Astrocyte of the spinal cord (primary cell): ENCODE data around the gene ST8SIA5.

ENCODE experiments used
- DNase-seq: peaks from one replicate; pipeline ENCODE4 v3.0.0; 2011; ENCODE audit warnings: low read depth, low spot score
- H3K4me3 ChIP-seq: 2 replicates; pipeline ENCODE4 v1.5.1; 2011; ENCODE audit warnings: low read depth, mild to moderate bottlenecking, low read length, moderate library complexity
- in situ Hi-C: cut with HindIII; loops from 2 replicates; pipeline ENCODE4 v1.10.0; 2017; ENCODE audit warnings: low sequenced_read_pairs
- TF ChIP-seq, protein P1 (sequence below): IDR thresholded peaks from 2 replicates; pipeline ENCODE4 v1.5.1; 2012; ENCODE audit warnings: low read depth, mild to moderate bottlenecking, low read length, inconsistent platforms

The ST8SIA5 gene

DNA sequence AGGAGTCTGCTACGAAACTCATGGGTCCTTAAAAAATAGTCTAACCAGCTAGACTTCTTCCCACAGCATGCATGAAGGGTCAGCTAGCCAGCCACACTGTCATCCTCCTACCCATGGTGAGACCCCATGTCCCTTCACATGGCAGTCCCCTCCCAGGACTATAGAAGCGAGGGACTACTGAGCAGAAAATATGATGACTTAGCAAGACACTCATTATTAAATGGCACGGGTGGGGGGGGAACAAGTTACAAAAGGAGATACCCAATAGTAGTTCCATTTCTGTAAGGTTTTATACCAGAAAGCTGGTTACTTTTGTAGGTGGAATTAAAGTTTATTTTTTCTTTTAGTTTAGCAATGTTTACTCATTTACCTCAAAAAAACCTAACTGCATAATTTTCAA is 31.5 kb downstream of the ST8SIA5 start:
- TF ChIP-seq, protein P1, sequence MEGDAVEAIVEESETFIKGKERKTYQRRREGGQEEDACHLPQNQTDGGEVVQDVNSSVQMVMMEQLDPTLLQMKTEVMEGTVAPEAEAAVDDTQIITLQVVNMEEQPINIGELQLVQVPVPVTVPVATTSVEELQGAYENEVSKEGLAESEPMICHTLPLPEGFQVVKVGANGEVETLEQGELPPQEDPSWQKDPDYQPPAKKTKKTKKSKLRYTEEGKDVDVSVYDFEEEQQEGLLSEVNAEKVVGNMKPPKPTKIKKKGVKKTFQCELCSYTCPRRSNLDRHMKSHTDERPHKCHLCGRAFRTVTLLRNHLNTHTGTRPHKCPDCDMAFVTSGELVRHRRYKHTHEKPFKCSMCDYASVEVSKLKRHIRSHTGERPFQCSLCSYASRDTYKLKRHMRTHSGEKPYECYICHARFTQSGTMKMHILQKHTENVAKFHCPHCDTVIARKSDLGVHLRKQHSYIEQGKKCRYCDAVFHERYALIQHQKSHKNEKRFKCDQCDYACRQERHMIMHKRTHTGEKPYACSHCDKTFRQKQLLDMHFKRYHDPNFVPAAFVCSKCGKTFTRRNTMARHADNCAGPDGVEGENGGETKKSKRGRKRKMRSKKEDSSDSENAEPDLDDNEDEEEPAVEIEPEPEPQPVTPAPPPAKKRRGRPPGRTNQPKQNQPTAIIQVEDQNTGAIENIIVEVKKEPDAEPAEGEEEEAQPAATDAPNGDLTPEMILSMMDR, result no peak
- DNase-seq, result no peak
- in situ Hi-C loops, result no loop called here
- H3K4me3 ChIP-seq, result no peak overlapping the region

DNA sequence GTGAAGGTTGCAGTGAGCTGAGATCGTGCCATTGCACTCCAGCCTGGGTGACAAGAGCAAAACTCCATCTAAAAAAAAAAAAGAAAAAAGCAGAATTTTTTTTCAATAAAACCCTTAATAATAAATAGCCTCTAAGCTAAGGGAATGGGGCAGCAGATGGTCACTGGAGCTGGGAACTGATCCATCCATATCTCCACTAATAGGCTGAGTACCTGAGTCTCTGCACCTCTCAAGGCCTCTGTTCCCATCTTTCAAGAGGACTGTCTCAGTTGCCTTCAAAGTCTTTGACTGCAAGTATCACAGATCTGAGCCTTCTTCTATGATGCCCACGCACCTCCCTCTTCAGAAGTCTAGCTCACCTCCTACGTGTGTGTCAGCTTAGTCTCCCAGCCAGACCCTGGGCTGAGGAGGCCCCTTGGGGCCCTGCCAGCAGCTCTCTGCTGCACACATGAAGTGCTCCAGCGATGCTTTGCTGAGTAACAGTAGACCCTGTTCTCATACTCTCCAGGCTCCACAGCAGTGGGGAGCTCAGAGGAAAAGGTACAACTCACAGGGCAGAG is 32.9 kb downstream of the ST8SIA5 start:
- H3K4me3 ChIP-seq, result no peak overlapping the region
- TF ChIP-seq, protein P1, result no peak
- no peak for DNase-seq
- in situ Hi-C loops, result no loop called here

DNA sequence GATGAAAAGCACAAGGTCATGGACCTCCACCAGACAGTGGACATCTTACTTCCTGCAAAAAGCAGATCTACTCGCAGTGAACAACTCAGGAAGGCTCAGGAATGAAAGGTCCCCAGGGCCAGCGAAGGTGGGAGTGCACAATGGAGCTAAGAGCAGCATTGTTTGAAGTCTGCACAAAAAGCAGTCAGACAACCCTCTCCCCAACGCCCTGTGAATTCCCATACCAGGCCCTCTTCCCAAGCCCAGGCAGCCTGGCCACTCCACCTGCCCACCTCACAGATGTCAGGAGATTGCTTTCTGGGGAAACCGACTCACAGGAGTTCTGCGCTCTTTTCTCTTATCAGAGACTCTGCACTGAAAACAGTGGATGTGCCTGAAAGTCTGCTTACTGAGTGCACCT is 34.8 kb downstream of the ST8SIA5 start:
- in situ Hi-C loops, result no loop called here
- DNase-seq, result no peak
- TF ChIP-seq, protein P1, result no peak
- no peak overlapping the region for H3K4me3 ChIP-seq

DNA sequence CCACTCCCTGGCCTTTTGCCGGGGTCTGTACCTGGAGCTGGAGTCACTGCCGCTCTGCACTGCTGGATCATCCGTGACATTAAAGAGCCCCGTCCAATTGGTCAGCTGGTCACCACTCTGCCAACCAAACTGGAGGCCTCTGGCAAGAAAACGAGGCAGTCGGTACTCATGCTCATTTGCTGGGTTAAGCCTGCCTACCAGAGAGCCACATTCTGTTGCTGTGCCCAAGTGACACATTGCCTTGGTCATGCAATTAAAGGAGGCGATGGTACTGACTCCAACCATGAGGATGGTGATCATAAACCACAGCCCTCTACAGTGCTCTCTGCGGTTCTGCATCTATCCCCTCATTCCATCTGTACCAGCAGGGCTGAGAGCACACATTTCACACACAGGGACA is 35.5 kb downstream of the ST8SIA5 start:
- H3K4me3 ChIP-seq, result no peak overlapping the region
- in situ Hi-C loops, result no loop called here
- no peak for DNase-seq
- TF ChIP-seq, protein P1, result no peak

DNA sequence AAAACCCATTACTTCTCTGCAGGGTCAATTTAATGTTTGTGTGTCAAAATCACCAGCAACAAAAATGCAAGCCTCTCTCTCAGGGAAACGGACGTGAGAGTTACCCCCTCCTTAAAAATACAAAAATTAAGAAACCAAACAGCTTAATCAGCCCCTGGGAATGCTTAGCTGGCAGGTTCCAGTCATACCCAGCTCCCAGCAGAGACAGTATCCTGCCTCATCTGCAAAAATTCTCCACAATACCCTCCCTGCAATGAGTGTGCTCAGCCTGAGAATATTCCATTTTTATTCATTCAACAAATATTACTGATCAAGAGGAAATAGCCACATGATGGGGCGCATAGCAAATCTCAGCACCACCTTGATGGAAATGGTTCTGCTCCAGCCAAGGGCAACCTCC is 36.3 kb downstream of the ST8SIA5 start:
- H3K4me3 ChIP-seq, result no peak overlapping the region
- TF ChIP-seq, protein P1, result no peak
- no peak for DNase-seq
- in situ Hi-C loops, result no loop called here

DNA sequence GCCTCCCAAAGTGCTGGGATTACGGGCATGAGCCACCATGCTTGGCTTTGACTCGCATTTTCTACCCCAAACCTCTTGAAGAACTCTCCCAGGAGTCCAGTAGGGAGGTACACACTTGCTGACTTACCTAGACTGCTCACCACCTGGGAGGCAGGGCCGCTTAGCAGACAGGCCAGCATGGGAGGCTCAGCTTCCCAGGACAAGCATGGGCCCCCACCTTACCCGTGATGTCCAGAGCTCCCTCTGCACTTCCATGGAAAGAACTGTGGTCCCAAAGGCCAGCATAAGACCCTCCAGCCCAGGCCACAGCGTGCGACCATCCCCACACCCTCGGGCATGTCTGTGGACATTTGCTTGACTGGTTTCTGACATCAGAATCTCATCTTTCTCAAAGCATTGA is 36.8 kb downstream of the ST8SIA5 start:
- H3K4me3 ChIP-seq, result no peak overlapping the region
- TF ChIP-seq, protein P1, result no peak
- no peak for DNase-seq
- in situ Hi-C loops, result no loop called here

DNA sequence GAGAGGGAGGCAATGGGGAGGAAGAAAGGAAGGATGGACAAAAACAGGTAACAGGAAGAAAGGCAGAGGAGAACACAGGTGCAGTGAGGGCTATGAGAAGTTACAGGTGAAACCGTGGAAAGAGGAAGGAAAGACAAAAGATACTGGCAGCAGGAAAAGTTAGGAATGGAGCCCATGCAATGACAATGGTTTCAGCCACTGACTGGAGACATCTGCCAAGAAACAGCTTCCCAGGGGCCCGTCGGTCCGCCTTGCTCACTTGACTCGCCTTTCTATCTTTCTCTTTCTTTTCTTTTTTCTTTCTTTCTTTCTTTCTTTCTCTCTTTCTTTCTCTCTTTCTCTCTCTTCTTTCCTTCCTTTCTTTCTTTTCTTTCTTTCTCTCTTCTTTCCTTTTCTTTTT is 37.5 kb downstream of the ST8SIA5 start:
- in situ Hi-C loops, result no loop called here
- DNase-seq, result no peak
- H3K4me3 ChIP-seq, result no peak overlapping the region
- TF ChIP-seq, protein P1, result no peak
